H1 (cell line): Measurements from ENCODE around the gene UNC119. TPM values are rescaled to one million over a fixed set of nuclear protein-coding genes. Genes with fewer than 3 reads are reported as not detected.

Source experiments
- ATF3 ChIP-seq: IDR thresholded peaks from 2 replicates; pipeline ENCODE4 v1.6.1; 2011; ENCODE audit warnings: low read depth, mild to moderate bottlenecking, low read length; ENCODE audit not compliant: insufficient read depth
- CHD2 ChIP-seq: IDR thresholded peaks from 2 replicates; pipeline ENCODE4 v1.6.1; 2012; ENCODE audit warnings: low read length, improper control_type of control experiment
- E2F6 ChIP-seq: IDR thresholded peaks from 2 replicates; pipeline ENCODE4 v1.6.1; 2012; ENCODE audit warnings: inconsistent platforms
- JUND ChIP-seq: IDR thresholded peaks from 2 replicates; pipeline ENCODE4 v1.6.1; 2011; ENCODE audit warnings: mild to moderate bottlenecking, improper control_type of control experiment, low read length
- SIX5 ChIP-seq: IDR thresholded peaks from 2 replicates; pipeline ENCODE4 v1.6.1; 2011; ENCODE audit warnings: mild to moderate bottlenecking, low read depth, low read length
- SP2 ChIP-seq: IDR thresholded peaks from 2 replicates; pipeline ENCODE4 v1.6.1; 2012; ENCODE audit warnings: mild to moderate bottlenecking, low read length, inconsistent platforms
- TCF12 ChIP-seq: IDR thresholded peaks from 2 replicates; pipeline ENCODE4 v1.6.1; 2011; ENCODE audit warnings: low read depth, mild to moderate bottlenecking, low read length
- ZNF274 ChIP-seq: IDR thresholded peaks from 2 replicates; pipeline ENCODE4 v1.7.0; 2012; ENCODE audit warnings: low read length, borderline replicate concordance; ENCODE audit errors: extremely low read depth
- polyA plus RNA-seq, 7 experiments: library from polyadenylated mRNA; depleted of rRNA in 3 of 7; stranded (reverse) in 5 of 7; unstranded in 2 of 7; fragments of >200 nt in 5 of 7; fragments of 200-250 nt in 2 of 7; gene quantifications; 1 replicate in 5 of 7; 2 replicates in 1 of 7; 4 replicates in 1 of 7; pipeline versions ENCODE4 v1.2.1 to v1.2.3, GENCODE V29; 2011 to 2013; ENCODE audit warnings: missing spikeins in 2 of 7, mixed read lengths in 2 of 7
- total RNA-seq: library from RNA; stranded (reverse); fragmentation: NEBNext Ultra II Directional; extraction: Animal tissue kit (Norgen Biotek cat#: 25700); gene quantifications from 2 replicates; pipeline ENCODE4 v1.2.1, GENCODE V29; 2021

The UNC119 gene
- total and polyA plus RNA-seq, 2 of the 8 experiments (the other 6 are each of a cell fraction or from before 2014, with no cell fraction given): 43.5 to 94.4 TPM

GRCh38 chr17:28597606-28598383 lies 45.4 kb upstream of the UNC119 start (continued):
- no peak for TF ChIP-seq ZNF274
- no peak for TF ChIP-seq JUND
- TF ChIP-seq TCF12: no peak
- TF ChIP-seq SP2: no peak
- TF ChIP-seq ATF3: no peak
- no peak for TF ChIP-seq CHD2
- no peak for TF ChIP-seq SIX5
- no peak for TF ChIP-seq E2F6
- TF ChIP-seq, all 59 proteins: peak for 0
